HG03135 (cell line): ENCODE results near the gene RPL13.
"Not testable (repeated sequence)": the region's sequence is repeated elsewhere in the genome, so short reads cannot be mapped to it uniquely, and the experiment has no call there.

Source experiments
- ATAC-seq: cut with Tn5 transposase; IDR thresholded peaks from one replicate; pipeline ENCODE4 v1.9.1; 2021; ENCODE audit warnings: mild to moderate bottlenecking, moderate library complexity; ENCODE audit not compliant: unreplicated experiment

The RPL13 gene

DNA sequence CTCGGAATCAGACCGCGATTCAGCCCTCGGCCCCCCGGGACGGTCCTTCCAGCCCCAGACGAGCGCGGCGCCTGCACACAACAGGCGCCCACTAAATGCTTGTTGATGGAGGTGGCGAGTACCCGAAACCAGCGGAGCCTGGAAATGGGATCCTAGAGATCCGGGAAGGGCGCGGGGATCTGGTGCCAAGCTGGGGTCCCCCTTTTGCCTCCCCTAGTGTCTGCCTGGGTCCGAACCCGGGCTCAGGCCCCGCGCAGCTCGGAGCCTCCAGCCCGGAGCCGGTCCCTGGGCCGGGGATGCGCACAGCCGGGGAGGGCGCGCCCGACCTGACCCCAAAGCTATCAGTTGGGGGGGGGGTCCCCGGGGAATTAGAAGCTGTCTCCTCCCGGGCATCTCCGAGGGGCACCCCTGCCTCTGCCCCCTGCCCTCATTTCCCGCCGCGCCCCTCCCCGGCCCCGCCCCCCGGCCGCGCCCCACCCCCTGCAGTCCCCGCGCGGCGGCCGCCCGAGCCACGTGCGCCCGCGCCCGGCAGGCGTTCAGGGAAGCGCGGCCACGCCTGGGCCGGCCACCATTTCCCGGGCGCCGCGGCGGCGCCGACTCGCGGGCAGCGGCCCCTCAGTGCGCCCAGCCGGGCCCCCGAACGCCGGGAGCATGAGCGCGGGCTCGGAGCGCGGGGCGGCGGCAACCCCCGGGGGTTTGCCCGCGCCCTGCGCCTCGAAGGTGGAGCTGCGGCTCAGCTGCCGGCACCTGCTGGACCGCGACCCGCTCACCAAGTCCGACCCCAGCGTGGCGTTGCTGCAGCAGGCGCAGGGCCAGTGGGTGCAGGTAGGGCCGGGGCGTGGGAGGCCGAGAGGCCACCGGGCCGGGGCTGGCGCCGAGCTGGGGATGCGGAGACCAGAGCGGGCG is 15.0 kb downstream of the RPL13 start, which contains the start of gene CPNE7:
Gene CPNE7 (plus strand): TSS at position 512 of the 906 bp plus-strand sequence. CDS start 140 bp downstream, at position 652.
- ATAC-seq: no peak

DNA sequence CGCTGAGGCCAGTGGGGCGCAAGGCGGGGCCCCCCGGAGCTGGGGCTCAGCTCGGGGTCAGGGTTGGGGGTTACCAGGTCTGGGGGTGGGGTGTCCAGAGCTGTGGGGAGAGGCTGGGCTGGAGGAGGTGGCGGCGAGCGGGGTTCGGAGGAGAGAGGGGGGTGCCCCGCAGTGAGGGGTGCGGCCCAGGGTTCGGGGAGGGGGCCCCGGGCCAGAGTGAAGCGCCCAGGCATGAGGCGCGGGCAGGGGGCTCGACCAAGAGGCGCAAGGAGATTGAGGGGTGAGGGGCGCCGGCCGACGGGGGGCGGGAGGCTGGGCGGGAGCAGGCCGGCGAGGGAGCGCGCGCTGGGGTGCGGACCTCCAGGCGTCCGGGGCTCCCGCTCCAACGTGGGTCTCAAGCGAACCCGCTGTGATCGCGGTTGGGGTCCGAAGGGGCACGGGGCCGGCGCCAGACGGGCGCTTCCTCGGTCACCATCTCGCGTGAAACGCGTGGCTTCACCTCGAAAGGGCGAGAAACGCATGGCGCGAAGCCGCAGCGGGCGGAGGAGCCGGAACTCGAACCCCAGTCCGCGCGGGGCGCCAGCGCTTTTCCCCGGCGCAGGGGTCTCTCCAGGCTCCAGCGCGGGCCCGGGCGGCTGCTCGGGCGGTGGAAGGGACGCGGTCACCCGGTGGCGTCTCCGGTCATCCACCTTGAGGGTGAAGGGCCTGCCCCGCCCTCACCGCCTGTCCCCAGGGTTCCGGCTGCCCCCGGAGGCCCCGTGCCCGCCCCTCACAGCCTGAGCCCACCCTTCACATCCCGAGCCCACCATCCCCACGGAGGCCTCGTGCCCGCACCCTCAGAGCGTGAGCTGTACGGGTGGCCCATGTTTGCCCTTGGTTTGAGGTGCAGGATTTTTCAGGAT is 15.9 kb downstream of the RPL13 start:
- ATAC-seq: no peak

DNA sequence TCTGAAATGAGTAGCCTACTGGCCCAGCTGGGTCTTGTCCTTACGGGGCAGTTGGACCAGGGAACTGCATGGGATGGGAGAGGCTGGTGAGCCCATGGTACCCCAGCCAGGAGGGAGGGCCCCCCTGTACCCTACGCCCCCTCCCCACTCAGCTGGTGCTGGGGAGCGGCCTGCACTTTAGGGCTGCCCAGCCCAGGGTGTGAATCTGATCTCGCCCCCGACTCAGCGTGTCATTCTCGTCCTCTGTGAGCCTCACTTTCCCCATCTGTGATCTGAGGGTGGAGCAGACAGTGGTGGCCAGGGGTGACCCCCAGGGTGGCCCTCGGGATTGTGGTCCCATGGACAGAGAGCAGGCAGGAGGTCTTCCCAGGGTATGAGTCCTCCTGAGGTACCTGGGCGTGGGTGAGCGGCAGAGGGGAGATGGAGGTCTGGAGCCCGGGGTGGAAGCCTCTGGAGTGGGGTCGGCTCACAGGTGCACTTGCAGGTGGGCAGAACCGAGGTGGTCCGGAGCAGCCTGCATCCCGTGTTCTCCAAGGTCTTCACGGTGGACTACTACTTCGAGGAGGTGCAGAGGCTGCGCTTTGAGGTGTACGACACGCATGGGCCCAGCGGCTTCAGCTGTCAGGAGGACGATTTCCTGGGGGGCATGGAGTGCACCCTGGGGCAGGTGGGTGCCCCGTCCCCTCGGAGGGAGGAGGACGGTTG is 16.7 kb downstream of the RPL13 start:
- no peak for ATAC-seq

DNA sequence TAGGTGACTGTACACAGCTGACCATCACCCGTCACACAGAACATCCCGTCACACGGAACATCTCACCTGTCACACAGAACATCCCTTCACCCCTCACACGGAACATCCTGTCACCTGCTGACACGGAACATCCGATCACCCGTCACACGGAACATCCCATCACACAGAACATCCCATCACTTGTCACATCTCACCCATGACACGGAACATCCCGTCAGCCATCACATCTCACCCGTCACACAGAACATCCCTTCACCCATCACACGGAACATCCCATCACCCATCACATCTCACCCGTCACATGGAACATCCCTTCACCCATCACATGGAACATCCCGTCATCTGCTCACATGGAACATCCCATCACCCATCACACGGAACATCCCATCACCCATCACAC is 18.9 kb downstream of the RPL13 start:
- no peak for ATAC-seq

DNA sequence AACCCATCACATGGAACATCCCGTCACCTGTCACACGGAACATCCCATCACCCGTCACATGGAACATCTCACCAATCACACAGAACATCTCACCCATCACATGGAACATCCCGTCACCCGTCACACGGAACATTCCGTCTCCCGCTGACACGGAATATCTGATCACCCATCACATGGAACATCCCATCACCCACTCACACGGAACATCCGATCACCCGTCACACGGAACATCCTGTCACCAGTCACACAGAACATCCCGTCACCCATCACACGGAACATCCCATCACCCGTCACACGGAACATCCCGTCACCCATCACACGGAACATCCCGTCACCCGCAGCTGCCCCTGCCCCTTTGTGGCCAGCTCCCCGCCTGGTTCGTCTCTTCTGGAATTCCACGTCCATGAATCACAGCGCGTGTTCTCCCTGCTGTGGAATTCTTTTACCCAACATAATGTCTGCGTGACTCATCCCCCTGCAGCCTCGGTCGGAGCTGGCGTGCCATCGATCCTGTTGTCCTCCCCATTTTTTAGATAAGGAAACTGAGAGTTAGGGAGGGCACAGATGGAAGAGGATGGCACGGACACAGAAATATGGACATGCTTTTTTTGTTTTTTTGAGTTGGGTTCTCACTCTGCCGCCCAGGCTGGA is 20.7 kb downstream of the RPL13 start:
- ATAC-seq: no peak

DNA sequence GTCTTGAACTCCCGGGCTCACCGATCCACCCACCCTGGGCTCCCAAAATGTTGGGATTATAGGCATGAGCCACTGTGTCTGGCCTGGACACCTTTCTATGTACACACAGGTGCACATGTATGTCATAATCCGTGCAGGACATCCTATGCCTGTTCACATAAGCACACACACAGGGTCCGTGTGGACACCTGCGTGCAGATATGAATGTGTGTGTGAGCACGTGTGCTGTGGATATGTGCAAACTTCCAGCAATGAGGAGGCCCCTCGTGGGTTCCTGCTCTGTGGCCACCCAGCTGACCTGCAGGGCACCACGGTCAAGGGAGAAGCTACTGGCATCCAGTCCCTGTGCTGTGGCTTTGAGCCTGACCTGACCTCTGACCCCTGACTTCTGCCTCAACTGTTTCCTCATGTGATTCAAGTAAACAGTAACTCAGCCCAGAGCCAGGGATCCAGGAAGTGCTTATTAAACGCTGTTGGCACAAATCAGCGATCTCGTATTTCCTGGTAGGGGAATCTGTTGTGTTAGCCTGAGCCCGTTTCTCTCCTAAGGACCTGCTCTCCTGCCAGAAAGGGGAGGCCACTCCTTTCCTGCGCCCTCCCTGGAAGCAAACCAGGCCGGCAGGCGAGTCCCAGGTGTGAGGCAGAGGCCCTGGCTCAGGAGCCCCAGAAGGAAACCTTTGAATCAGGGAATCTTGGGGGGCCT is 21.5 kb downstream of the RPL13 start:
- no peak for ATAC-seq

DNA sequence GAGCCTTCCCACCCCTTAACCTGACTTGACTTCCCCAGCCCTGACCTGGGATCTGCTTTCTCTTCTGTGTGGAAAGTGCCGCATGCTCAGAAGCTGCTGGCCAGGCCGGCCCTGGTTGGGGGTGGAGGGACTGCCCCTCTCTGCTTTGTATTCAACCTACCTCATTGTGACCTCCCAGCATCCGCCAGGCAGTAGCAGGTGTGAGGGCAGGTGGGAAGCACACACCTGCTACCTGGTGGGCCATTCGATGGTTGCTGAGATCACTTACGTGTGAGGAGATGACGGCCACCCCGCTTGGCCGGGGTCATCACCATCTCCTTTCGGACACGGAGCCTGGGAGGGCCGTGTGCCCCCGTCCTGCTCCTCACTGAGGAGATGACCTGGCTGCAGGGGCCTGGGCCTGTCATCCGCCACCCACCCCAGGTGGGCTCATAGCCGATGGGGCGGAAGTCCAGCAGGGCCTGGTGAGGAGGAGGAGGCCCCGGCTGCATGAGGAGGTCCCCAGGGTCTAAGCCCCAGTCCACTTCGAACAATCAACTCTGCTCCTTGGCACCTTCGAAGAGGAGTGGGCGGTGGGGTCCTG is 22.2 kb downstream of the RPL13 start:
- no peak for ATAC-seq

DNA sequence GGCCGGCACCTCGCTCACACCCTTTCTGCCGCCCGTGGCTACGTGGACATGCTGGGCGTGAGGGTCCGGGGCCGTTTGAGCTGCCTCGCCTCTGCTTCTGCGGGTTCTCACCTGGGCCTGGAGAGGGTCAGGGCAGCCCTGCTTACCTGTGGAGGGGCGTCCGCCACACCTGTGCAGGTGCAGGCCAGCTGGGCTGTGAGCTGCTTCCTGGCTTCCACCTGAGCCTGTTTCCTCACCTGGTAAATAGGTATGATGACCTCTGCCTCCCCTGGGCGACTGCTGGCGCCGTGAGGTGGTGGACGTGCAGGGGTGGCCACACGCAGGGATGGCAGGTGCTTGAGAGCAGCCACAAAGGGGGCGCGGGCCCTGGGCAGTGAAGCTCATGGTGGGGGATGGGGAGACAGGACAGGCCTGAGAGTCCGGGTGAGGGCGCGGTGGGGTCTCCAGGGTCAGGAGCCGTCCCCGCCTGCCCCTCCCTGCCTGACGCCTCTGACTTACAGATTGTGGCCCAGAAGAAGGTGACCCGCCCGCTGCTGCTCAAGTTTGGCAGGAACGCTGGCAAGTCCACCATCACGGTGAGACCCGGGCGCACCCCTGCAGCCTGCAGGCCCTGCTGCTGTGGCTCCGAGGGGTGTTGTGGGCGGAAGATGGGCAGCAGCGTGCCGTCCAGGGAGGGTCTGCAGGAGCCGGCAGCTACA is 22.9 kb downstream of the RPL13 start:
- no peak for ATAC-seq

DNA sequence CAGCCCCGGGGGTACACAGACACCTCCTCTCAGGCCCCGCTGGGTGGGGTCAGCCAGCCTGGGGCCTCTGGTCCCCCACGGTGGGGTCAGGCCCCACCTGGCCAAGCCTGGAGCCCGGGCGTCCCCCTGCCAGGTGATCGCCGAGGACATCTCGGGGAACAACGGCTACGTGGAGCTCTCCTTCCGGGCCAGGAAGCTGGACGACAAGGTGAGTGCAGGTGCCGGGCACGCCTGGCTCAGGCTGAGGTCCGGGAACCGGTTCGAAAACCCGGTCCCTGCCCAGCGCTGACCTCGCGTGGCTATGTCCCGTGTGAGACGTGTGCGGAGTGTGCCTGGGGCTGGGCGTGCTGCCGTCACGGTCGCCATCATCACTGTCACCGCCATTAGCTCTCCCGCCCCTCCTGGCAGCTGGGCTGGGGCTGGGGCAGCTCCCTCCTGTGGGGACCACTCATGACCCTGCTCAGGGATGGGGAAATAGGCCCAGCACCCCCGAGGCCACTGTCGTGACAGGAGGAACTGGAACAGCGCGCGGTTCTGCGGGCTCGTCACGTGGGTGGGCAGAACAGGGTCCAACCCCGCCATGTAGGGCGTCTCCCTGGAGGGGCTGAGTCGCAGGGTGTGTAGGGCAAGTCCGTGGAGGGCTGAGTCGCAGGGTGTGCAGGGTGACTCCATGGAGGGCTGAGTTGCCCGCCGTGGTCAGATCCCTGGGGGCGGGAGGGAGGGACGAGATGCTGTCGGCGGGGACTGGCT is 23.6 kb downstream of the RPL13 start:
- no peak for ATAC-seq

DNA sequence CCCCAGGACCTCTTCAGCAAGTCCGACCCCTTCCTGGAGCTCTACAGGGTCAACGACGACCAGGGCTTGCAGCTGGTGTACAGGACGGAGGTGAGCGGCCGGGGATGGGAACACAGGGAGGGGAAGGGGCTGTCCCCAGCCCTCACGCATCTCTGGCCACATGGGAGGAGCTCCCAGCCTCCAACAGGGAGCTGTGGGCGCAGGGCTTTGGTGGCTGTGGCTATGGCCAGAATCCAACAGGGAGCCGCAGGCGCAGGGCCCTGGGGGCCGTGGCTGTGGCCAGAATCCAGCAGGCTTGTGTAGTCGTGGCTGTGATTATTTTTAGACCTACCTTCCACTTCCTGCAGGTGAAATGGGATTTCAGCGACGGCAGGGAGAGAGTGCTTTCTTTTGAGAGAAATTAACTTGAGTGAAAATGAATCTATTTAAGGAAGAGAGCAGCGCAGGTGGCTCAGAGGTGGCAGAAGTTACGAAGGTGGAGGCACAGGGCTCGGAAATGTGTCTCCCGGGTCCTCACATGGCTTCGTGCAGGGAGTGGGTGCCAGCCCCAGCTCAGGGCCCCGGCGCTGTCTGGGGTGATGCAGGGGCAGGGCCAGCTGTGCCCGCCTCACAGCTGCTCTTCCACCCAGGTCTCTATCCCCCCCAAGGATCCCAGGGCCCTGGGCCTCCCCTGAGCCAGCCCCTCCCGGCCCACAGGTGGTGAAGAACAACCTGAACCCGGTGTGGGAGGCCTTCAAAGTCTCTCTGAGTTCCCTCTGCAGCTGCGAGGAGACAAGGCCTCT is 24.5 kb downstream of the RPL13 start:
- no peak for ATAC-seq

DNA sequence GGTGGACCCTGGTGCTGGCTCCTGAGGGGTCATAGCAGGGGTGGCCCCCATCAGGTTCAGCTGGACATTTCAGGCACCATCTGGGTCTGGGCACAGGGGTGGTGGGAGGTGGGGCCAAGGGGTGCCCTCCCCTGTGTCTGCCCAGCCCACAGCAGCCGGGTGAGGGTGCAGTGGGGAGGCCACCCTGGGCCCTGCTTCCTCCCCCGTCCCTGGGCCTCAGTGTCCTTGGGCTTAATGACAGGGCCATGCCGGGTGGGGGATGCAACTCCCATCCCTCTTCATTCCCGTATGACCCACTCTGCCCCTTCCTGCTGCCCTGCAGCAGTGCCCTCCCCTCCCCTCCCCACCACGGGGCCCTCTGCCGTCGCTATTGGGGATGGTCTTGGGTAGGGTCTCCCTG is 25.7 kb downstream of the RPL13 start:
- no peak for ATAC-seq

DNA sequence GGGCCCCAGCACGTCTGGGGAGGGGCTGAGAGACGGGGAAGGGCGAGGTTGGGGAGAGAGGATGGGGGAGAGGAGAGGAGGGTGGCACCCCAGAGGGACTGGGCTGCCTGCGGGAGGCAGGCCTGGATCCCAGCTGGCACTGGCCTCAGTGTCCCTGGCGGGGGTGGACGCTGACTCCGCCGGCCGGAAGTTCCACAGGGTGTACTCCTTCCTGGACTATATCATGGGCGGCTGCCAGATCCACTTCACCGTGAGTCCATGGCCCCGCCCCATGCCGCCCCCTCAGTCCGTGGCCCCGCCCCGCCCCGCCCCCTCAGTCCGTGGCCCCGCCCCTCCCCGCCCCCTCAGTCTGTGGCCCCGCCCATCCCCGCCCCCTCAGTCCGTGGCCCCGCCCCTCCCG is 26.4 kb downstream of the RPL13 start:
- no peak for ATAC-seq

DNA sequence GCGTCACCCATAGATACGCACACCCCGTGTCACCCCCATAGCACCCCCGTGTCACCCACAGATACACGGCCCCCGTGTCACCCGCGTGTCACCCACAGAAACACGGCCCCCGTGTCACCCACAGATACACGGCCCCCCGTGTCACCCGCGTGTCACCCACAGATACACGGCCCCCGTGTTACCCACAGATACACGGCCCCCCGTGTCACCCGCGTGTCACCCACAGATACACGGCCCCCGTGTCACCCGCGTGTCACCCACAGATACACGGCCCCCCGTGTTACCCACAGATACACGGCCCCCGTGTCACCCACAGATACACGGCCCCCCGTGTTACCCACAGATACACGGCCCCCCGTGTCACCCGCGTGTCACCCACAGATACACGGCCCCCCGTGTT is 27.2 kb downstream of the RPL13 start:
- ATAC-seq: not testable (repeated sequence)

DNA sequence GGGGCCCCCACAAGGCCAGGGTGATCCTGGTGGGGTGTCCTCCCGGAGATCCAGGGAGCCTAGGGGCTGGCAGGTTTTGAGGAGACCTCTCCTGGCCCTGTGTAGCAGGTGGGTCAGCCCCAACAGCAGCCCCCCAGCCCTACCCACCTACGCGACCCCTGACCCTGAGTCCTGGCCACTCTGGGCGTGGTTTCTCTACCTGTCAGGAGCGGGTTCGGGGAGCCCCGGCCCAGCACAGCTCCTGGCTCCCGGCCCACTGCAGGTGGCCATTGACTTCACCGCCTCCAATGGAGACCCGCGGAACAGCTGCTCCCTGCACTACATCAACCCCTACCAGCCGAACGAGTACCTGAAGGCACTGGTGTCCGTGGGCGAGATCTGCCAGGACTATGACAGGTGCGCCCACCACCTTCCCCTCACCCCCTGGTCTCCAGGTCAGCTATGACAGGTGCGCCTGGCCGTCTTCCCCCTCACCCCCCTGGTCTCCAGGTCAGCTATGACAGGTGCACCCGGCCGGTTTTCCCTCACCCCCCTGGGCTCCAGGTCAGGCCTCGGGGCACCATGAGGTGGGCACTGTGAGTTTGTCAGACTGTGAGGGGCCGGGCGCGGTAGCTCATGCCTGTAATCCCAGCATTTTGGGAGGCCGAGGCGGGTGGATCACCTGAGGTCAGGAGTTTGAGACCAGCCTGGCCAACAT is 28.1 kb downstream of the RPL13 start:
- ATAC-seq: no peak

DNA sequence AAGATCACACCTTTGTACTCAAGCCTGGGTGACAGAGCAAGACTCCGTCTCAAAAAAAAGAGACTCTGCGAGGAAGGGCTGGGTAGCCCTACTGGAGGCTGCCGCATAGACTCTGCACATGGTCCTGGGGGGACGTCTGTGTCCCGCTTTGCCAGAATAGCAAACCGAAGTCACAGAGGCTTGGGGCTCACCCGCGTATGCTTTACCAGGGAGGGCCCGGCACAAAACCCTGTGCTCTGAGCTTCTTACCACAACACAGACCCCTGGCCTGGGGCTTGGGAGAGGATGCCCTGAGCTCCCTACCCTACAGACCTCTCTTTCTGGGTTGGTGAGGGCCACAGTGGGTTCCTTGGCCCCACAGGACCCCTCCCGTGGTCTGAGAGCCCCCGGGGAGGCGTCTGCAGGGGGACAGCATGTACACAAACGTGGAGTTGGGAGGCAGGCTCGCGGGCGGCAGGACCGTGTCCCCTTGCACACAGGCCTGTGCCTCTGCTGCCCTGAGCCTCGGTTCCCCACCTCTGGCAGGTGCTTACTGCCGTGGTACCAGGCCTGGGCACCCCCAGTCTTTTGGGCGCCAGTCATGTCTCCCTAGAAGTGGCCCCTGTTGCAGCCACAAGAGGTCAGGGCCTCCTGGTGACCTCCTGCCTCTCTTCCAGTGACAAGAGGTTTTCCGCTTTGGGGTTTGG is 28.9 kb downstream of the RPL13 start:
- ATAC-seq: no peak

DNA sequence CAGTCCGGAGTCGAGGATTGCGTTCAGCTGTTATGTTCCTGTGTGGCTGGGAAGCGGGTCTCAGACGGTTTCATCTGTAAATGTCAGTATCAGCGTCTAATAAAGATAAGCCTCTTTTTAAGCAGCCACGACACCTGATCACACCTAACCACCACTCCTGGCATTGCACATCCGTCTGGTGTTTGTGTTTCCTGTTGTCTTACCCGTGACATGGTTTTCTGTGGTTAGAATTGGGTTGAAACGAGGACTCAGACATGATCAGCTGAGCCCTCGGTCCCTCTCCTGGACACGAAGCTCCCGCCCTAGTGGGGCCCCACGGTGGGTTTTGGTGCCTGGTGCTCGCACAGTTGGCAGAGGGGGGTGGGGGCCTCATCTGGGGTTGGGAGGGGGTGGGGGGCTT is 33.4 kb downstream of the RPL13 start:
- no peak for ATAC-seq
